Mesendoderm (in vitro differentiated cells): ENCODE data around the gene FERMT2. TPM values are rescaled to one million over a fixed set of nuclear protein-coding genes. Genes with fewer than 3 reads are reported as not detected.

ENCODE experiments used
- DNase-seq: peaks from one replicate; pipeline ENCODE4 v3.0.0; 2013
- H2AK5ac ChIP-seq: 2 replicates; pipeline ENCODE4 v1.6.1; 2013; ENCODE audit warnings: low read length, inconsistent platforms
- H2BK120ac ChIP-seq: 2 replicates; pipeline ENCODE4 v1.6.1; 2013; ENCODE audit warnings: low read depth, mild to moderate bottlenecking, low read length, moderate library complexity, mixed read lengths
- H2BK15ac ChIP-seq: replicated peaks from 2 replicates; pipeline ENCODE4 v1.6.1; 2013; ENCODE audit warnings: low read depth, mild to moderate bottlenecking, moderate library complexity
- H2BK5ac ChIP-seq: 2 replicates; pipeline ENCODE4 v1.6.1; 2013; ENCODE audit warnings: low read length, inconsistent platforms
- H3K18ac ChIP-seq: 2 replicates; pipeline ENCODE4 v1.6.1; 2013; ENCODE audit warnings: mild to moderate bottlenecking, low read length, mixed read lengths
- H3K23ac ChIP-seq: one replicate; pipeline ENCODE4 v1.6.1; 2013; ENCODE audit warnings: low read length
- H3K27ac ChIP-seq: 2 replicates; pipeline ENCODE4 v1.5.1; 2013; ENCODE audit warnings: low read depth, mild to moderate bottlenecking, inconsistent platforms, low read length, moderate library complexity
- H3K27me3 ChIP-seq: 2 replicates; pipeline ENCODE4 v1.6.1; 2013; ENCODE audit warnings: low read length, control low read depth, mild to moderate bottlenecking, inconsistent platforms; ENCODE audit not compliant: insufficient read depth, poor library complexity
- H3K36me3 ChIP-seq: 2 replicates; pipeline ENCODE4 v1.6.1; 2013; ENCODE audit warnings: low read length, inconsistent platforms; ENCODE audit not compliant: control insufficient read depth, insufficient read depth
- H3K4ac ChIP-seq: one replicate; pipeline ENCODE4 v1.6.1; 2013; ENCODE audit warnings: low read depth, mild to moderate bottlenecking, low read length, moderate library complexity
- H3K4me1 ChIP-seq: 2 replicates; pipeline ENCODE4 v1.6.1; 2013; ENCODE audit warnings: low read depth, low read length, inconsistent platforms; ENCODE audit not compliant: control insufficient read depth
- H3K4me2 ChIP-seq: 2 replicates; pipeline ENCODE4 v1.6.1; 2013; ENCODE audit warnings: low read length
- H3K4me3 ChIP-seq: 2 replicates; pipeline ENCODE4 v1.5.1; 2013; ENCODE audit warnings: mild to moderate bottlenecking, low read length
- H3K56ac ChIP-seq: one replicate; pipeline ENCODE4 v1.6.1; 2013; ENCODE audit warnings: low read length
- H3K79me1 ChIP-seq: 2 replicates; pipeline ENCODE4 v1.6.1; 2013; ENCODE audit warnings: low read length, inconsistent platforms
- H3K79me2 ChIP-seq: 2 replicates; pipeline ENCODE4 v1.6.1; 2013; ENCODE audit warnings: mild to moderate bottlenecking, low read length; ENCODE audit not compliant: control insufficient read depth, insufficient read depth
- H3K9ac ChIP-seq: 2 replicates; pipeline ENCODE4 v1.6.1; 2013; ENCODE audit warnings: low read length, inconsistent platforms
- H4K5ac ChIP-seq: one replicate; pipeline ENCODE4 v1.6.1; 2013; ENCODE audit warnings: low read length
- H4K8ac ChIP-seq: one replicate; pipeline ENCODE4 v1.6.1; 2013; ENCODE audit warnings: low read depth, mild to moderate bottlenecking, control low read depth, low read length, moderate library complexity
- WGBS: extraction: QIAGEN DNeasy Blood & Tissue Kit; methylation state at CpG from one replicate; pipeline ENCODE4 v1.1.7; 2013; ENCODE audit warnings: low lambda C conversion rate, missing lambda C conversion rate; ENCODE audit not compliant: insufficient coverage; ENCODE audit errors: extremely low coverage; 5-methylcytosine and 5-hydroxymethylcytosine counted together
- polyA plus RNA-seq, 2 experiments: library from polyadenylated mRNA; stranded (reverse); fragments of 200-250 nt; gene quantifications; one replicate each; pipeline ENCODE4 v1.2.3, GENCODE V29; 2013

The FERMT2 gene, protein sequence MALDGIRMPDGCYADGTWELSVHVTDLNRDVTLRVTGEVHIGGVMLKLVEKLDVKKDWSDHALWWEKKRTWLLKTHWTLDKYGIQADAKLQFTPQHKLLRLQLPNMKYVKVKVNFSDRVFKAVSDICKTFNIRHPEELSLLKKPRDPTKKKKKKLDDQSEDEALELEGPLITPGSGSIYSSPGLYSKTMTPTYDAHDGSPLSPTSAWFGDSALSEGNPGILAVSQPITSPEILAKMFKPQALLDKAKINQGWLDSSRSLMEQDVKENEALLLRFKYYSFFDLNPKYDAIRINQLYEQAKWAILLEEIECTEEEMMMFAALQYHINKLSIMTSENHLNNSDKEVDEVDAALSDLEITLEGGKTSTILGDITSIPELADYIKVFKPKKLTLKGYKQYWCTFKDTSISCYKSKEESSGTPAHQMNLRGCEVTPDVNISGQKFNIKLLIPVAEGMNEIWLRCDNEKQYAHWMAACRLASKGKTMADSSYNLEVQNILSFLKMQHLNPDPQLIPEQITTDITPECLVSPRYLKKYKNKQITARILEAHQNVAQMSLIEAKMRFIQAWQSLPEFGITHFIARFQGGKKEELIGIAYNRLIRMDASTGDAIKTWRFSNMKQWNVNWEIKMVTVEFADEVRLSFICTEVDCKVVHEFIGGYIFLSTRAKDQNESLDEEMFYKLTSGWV
- 214 TPM for polyA plus RNA-seq (2013, experiment 1 of 2)
- 220 TPM for polyA plus RNA-seq (2013, experiment 2 of 2)

DNA sequence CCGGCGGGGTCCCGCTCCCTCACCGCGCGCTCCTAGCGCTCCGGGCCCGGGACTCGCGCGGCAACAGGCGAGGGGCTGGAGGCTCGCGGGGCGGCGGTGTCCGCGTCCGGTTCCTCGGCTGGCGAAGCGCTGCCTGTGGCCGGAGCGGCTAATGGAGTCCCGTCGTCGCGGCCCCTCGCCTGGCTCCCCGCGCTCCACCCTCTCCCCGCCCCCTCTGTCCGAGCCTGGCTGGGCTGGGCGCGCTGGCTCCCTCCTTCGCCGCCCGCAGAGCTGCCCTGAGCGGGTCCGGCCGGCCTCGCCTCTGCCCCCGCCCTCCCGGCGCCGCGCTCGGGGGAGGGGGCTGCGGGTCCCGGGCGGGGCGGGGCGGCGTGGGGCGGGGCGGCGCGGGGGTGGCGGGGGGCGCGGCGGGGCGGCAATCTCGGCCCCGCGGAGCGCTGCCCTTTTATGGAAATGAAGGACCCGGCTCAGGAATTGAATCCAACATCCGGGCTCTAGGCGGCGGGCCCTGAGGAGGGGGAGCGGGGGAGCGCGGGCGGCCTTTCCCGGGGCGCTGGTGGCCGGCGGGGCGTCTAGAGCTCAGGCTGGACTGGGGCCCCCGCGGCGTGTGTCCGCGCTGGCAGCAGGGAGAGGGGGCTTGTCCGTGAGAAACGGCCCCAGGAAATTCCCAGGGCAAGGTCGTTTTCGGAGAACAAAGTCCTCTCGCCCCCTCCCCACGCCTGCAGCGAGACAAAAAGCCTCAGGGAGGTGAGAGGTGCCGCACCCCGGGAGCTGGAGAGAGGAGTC is at the start of gene FERMT2:
FERMT2 (minus strand) TSS at position 153 of the 783 bp plus-strand sequence. CDS start 482 bp downstream, outside the sequence.
- peak within 1 kb of the TSS; percentile 91 for H3K9ac ChIP-seq
- WGBS: no CpG with 5 or more reads among the region's 95 CpGs

DNA sequence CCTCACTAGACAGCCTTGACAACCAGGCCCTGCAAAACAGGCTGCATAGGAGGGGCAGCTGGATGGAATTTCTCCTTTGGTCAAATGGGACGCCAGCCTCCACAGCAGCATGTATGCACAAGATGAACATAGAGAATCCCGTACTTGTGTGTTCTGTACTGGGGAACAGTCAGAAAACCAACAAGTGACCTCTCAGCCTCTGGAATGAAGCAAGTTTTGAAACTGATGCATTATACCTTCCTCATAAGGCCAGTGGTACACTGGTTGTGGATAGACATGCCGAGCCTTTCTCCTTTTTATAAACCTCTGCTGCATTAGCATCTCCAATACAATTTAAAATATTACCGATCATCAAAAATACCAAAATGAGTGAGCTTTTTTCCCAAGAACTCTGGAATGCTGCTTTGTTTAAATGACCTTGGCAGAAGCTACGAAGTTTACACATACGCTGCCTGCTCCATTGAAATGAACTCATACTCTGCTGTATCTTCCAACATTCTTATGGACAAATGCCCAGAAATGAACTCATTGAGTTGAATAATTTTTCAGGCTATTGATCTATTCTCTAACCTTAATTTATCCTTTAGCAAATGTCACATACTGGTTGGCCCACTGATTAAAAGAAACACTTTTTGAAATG is 47.6 kb upstream of the FERMT2 start:
- no peak overlapping the region for H3K4ac ChIP-seq
- no peak overlapping the region for H4K8ac ChIP-seq
- no peak overlapping the region for H2BK15ac ChIP-seq
- no peaks in the 10 kb centered on the region for H3K27me3 ChIP-seq
- no peak for DNase-seq
- H3K9ac ChIP-seq: no peak overlapping the region
- no peak overlapping the region for H2AK5ac ChIP-seq
- no peak overlapping the region for H2BK5ac ChIP-seq
- H3K18ac ChIP-seq: no peak overlapping the region
- H3K4me2 ChIP-seq: no peak overlapping the region
- no peak overlapping the region for H3K56ac ChIP-seq
- no peaks in the 10 kb centered on the region for H3K79me1 ChIP-seq
- no peaks in the 10 kb centered on the region for H3K36me3 ChIP-seq
- H3K27ac ChIP-seq: no peak overlapping the region
- H4K5ac ChIP-seq: no peak overlapping the region
- no peak overlapping the region for H3K23ac ChIP-seq
- H2BK120ac ChIP-seq: no peak overlapping the region
- H3K4me3 ChIP-seq: no peak overlapping the region
- WGBS: 100% methylated on average over 1 of the region's 6 CpGs
- H3K4me1 ChIP-seq: no peaks in the 10 kb centered on the region
- no peaks in the 10 kb centered on the region for H3K79me2 ChIP-seq

More for the DNA sequence above, at the start of gene FERMT2:
- Histone ChIP-seq H4K8ac (peak within 1 kb of the TSS; percentile 83), H3K27me3 (no peaks in the 10 kb centered on the region), H3K23ac (peak within 1 kb of the TSS; percentile 74), H3K18ac (peak within 1 kb of the TSS; percentile 99), H3K79me1 (no peaks in the 10 kb centered on the region), H3K27ac (peak within 1 kb of the TSS; percentile 98), H3K36me3 (no peaks in the 10 kb centered on the region), H3K79me2 (peaks cover 44% of the 10 kb centered on the region), H2BK5ac (peak within 1 kb of the TSS; percentile 90), H3K4me2 (peak within 1 kb of the TSS; percentile 70), H3K4ac (peak within 1 kb of the TSS; percentile 99), H2AK5ac (no peak within 1 kb of the TSS), H3K4me1 (peaks cover 13% of the 10 kb centered on the region), H3K4me3 (peak within 1 kb of the TSS; percentile 75), H2BK120ac (peak within 1 kb of the TSS; percentile 83), H2BK15ac (peak within 1 kb of the TSS; percentile 43), H3K56ac (peak within 1 kb of the TSS; percentile 94), H4K5ac (no peak within 1 kb of the TSS)
- peak; percentile 94 for DNase-seq

DNA sequence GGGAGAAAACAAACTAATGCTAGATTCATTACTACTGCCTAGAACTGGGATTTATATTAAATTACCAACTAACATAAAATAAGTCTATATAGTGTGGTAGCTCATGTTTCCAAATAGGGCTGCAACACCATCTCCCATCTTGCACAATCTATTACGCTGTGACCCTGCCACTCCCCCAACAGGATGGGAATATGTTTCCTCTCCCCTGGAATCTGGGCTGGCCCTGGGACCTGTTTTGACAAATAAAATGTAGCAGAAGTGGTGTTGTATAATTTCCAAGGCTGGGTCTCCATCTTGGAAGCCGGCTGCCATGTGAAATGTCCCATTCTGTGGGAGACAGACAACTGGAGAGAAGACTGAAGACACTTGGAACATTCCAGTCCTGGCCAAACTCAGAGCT is 45.6 kb upstream of the FERMT2 start:
- Histone ChIP-seq H3K4ac (no peak overlapping the region), H2BK120ac (no peak overlapping the region), H3K27ac (no peak overlapping the region), H4K8ac (no peak overlapping the region), H2BK5ac (no peak overlapping the region), H3K23ac (no peak overlapping the region), H3K79me1 (no peaks in the 10 kb centered on the region), H3K18ac (no peak overlapping the region), H2BK15ac (no peak overlapping the region), H3K4me1 (no peaks in the 10 kb centered on the region), H4K5ac (no peak overlapping the region), H2AK5ac (no peak overlapping the region), H3K56ac (no peak overlapping the region), H3K36me3 (no peaks in the 10 kb centered on the region), H3K4me3 (no peak overlapping the region), H3K79me2 (no peaks in the 10 kb centered on the region), H3K27me3 (no peaks in the 10 kb centered on the region), H3K4me2 (no peak overlapping the region), H3K9ac (no peak overlapping the region)
- WGBS: no CpG with 5 or more reads among the region's 2 CpGs
- DNase-seq: no peak

DNA sequence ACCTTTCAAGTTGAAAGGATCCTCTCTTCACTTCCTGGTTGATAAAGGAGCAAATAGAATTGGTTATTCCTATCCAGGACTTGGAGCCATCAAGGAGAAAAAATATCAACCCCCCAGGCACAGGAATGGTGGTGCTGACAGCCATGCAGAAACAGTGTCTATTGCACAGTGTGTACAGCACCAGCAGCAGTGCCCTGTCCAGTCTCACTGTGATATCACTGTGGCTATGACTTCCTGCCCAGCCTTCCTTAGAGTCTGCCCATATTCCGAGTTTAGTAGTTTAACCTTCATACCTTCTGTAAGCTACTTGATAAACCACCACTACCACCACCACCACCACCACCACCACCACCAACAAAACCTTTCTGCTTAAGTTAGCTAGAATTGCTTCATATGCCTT is 45.1 kb upstream of the FERMT2 start:
- H4K5ac ChIP-seq: no peak overlapping the region
- no peaks in the 10 kb centered on the region for H3K4me1 ChIP-seq
- H3K18ac ChIP-seq: no peak overlapping the region
- no peak overlapping the region for H3K4me3 ChIP-seq
- no peak overlapping the region for H4K8ac ChIP-seq
- H2AK5ac ChIP-seq: no peak overlapping the region
- no peaks in the 10 kb centered on the region for H3K36me3 ChIP-seq
- no peak overlapping the region for H2BK15ac ChIP-seq
- no peak overlapping the region for H3K27ac ChIP-seq
- H2BK5ac ChIP-seq: no peak overlapping the region
- H3K27me3 ChIP-seq: no peaks in the 10 kb centered on the region
- no peaks in the 10 kb centered on the region for H3K79me1 ChIP-seq
- no peak overlapping the region for H3K9ac ChIP-seq
- H3K56ac ChIP-seq: no peak overlapping the region
- H3K79me2 ChIP-seq: no peaks in the 10 kb centered on the region
- no peak overlapping the region for H3K4ac ChIP-seq
- H3K4me2 ChIP-seq: no peak overlapping the region
- no peak overlapping the region for H2BK120ac ChIP-seq
- no CpG with 5 or more reads among the region's 1 CpG for WGBS
- no peak overlapping the region for H3K23ac ChIP-seq
- DNase-seq: no peak

DNA sequence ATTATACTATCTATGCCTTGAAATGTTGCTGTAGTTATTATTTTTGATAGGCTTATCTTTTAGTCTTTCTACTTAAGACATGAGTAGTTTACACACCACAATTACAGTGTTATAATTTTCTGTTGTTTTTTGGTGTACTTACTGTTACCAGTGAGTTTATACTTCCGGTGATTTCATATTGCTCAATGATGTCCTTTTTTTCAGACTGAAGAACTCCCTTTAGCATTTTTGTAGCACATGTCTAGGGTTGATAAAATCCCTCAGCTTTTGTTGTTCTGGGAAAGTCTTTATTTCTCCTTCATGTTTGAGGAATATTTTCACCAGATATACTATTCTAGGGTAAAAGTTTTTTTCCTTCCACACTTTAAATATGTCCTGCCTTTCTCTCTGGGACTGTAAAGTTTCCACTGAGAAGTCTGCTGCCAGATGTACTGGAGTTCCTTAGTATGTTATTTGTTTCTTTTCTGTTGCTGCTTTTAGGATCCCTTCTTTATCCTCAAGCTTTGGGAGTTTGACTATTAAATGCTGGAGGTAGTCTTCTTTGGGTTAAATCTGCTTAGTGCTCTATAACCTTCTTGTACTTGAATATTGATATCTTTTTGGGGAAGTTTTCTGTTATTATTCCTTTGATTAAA is 41.5 kb upstream of the FERMT2 start:
- no peak overlapping the region for H4K8ac ChIP-seq
- H3K79me1 ChIP-seq: no peaks in the 10 kb centered on the region
- no peaks in the 10 kb centered on the region for H3K27me3 ChIP-seq
- no peaks in the 10 kb centered on the region for H3K79me2 ChIP-seq
- no peaks in the 10 kb centered on the region for H3K36me3 ChIP-seq
- no peak overlapping the region for H3K9ac ChIP-seq
- no peak overlapping the region for H3K18ac ChIP-seq
- H3K4ac ChIP-seq: no peak overlapping the region
- H3K4me1 ChIP-seq: no peaks in the 10 kb centered on the region
- H3K4me3 ChIP-seq: no peak overlapping the region
- H3K27ac ChIP-seq: no peak overlapping the region
- no peak overlapping the region for H2BK5ac ChIP-seq
- H3K56ac ChIP-seq: no peak overlapping the region
- DNase-seq: no peak
- no peak overlapping the region for H2AK5ac ChIP-seq
- no peak overlapping the region for H3K23ac ChIP-seq
- H3K4me2 ChIP-seq: no peak overlapping the region
- H2BK120ac ChIP-seq: no peak overlapping the region
- H4K5ac ChIP-seq: no peak overlapping the region
- no CpG with 5 or more reads among the region's 1 CpG for WGBS
- no peak overlapping the region for H2BK15ac ChIP-seq
